Measurements from ENCODE around the gene PHF12. TPM values are rescaled to one million over a fixed set of nuclear protein-coding genes. Genes with fewer than 3 reads are reported as not detected.

Gene PHF12
- polyA plus RNA-seq, 2 of the 4 experiments (the other 2 are of a cell fraction), result 25.3 to 29.9 TPM

- DNase-seq (ENCODE audit: low read depth in 1 of 2, low spot score in 1 of 2) (no peak), ATAC-seq (no peak), FAIRE-seq (no peak)
- H3K4me3 ChIP-seq, result no peak overlapping the region
- ChIA-PET CTCF (interaction anchor here (1.2 to 3.2 kb wide), 4 partner anchors 27 to 149 kb away, joined by 3 to 11 read pairs (median 6); partner anchors contain the start of genes DHRS13 and TLCD1), POLR2A (no interaction called here)
- H3K4me2 ChIP-seq, result no peak overlapping the region
- WGBS (ENCODE audit: missing lambda C conversion rate), result 59% methylated on average over 1 of the region's 1 CpG
- TF ChIP-seq TFCP2L1 (CRISPR knock-in tag; IDR thresholded peaks at IDR 0.05) (no peak), MAX (IDR thresholded peaks at IDR 0.05) (no peak), BCL3 (IDR thresholded peaks at IDR 0.05) (no peak), HOXB13 (CRISPR knock-in tag; IDR thresholded peaks at IDR 0.05; ENCODE audit: low read depth) (no peak), ESRRA (IDR thresholded peaks at IDR 0.05; ENCODE audit: borderline replicate concordance, low read length) (no peak), EP300 (IDR thresholded peaks at IDR 0.05) (no peak), CBX8 (IDR thresholded peaks at IDR 0.05) (no peak), POLR2A (IDR thresholded peaks at IDR 0.05; ENCODE audit: low read length) (no peak), MAZ (IDR thresholded peaks at IDR 0.05; ENCODE audit: borderline replicate concordance, low read depth, low read length) (no peak), FOSL2 (IDR thresholded peaks at IDR 0.05) (no peak), FOSL2 (CRISPR knock-in tag; IDR thresholded peaks at IDR 0.05) (no peak), NFE2L2 (conservative IDR thresholded peaks at IDR 0.05; ENCODE audit: low read length) (no peak), NPAS2 (CRISPR knock-in tag; IDR thresholded peaks at IDR 0.05; ENCODE audit: borderline replicate concordance) (no peak), ZSCAN20 (CRISPR knock-in tag; IDR thresholded peaks at IDR 0.05) (no peak), CTCF (IDR thresholded peaks at IDR 0.05) (no peak), HEYL (CRISPR knock-in tag; IDR thresholded peaks at IDR 0.05) (no peak), ZC3H11A (IDR thresholded peaks at IDR 0.05) (no peak), TP53 (CRISPR knock-in tag; IDR thresholded peaks at IDR 0.05) (no peak)
- H3K27ac ChIP-seq, result no peak overlapping the region
- no peaks in the 10 kb centered on the region for H3K9me3 ChIP-seq
- H3K4me1 ChIP-seq, result no peaks in the 10 kb centered on the region
Observed at GRCh38 chr17:28875848-28876550, 75.3 kb downstream of the PHF12 start.

GRCh38 chr17:28874750-28875149, 76.6 kb downstream of the PHF12 start:
- no peak for ATAC-seq
- no peak overlapping the region for H3K4me2 ChIP-seq
- no peak overlapping the region for H3K27ac ChIP-seq
- H3K9me3 ChIP-seq, result no peaks in the 10 kb centered on the region
- DNase-seq (ENCODE audit: low read depth in 1 of 2, low spot score in 1 of 2), result no peak
- ChIA-PET POLR2A (no interaction called here), CTCF (interaction anchor here (1.0 to 3.2 kb wide), 8 partner anchors 9 to 148 kb away, joined by 3 to 11 read pairs (median 4); partner anchors contain the start of genes DHRS13 and TLCD1)
- TF ChIP-seq EP300 (IDR thresholded peaks at IDR 0.05), result no peak
- no peak for TF ChIP-seq MAFK (IDR thresholded peaks at IDR 0.05; ENCODE audit: partially characterized antibody)
- TF ChIP-seq NR3C1 (IDR thresholded peaks at IDR 0.05), result no peak
- TF ChIP-seq ESRRA (IDR thresholded peaks at IDR 0.05; ENCODE audit: borderline replicate concordance, low read length), result no peak
- TF ChIP-seq GATA3 (IDR thresholded peaks at IDR 0.05; ENCODE audit: borderline replicate concordance), result no peak
- TF ChIP-seq NFE2L2 (conservative IDR thresholded peaks at IDR 0.05; ENCODE audit: low read length), result no peak
- TF ChIP-seq FOXS1 (CRISPR knock-in tag; IDR thresholded peaks at IDR 0.05), result no peak
- TF ChIP-seq RARB (CRISPR knock-in tag; IDR thresholded peaks at IDR 0.05), result no peak
- TF ChIP-seq HOXA7 (CRISPR knock-in tag; IDR thresholded peaks at IDR 0.05), result no peak
- no peak for TF ChIP-seq ZC3H11A (IDR thresholded peaks at IDR 0.05)
- TF ChIP-seq JUN (IDR thresholded peaks at IDR 0.05), result no peak
- TF ChIP-seq HDAC2 (IDR thresholded peaks at IDR 0.05), result no peak
- no peak for TF ChIP-seq HOXB5 (CRISPR knock-in tag; IDR thresholded peaks at IDR 0.05)
- no peak for TF ChIP-seq CBX8 (IDR thresholded peaks at IDR 0.05)
- no peak for TF ChIP-seq KDM1A (IDR thresholded peaks at IDR 0.05; ENCODE audit: low read depth)
- TF ChIP-seq HES2 (IDR thresholded peaks at IDR 0.05), result no peak
- TF ChIP-seq CBX2 (IDR thresholded peaks at IDR 0.05; ENCODE audit: borderline replicate concordance, low read depth), result no peak
- TF ChIP-seq CEBPB (IDR thresholded peaks at IDR 0.05), result no peak
- no peak for FAIRE-seq
- H3K4me3 ChIP-seq, result no peak overlapping the region
- WGBS (ENCODE audit: missing lambda C conversion rate), result 94% methylated on average over 3 of the region's 3 CpGs
- H3K4me1 ChIP-seq, result no peaks in the 10 kb centered on the region

Measured in A549 (cell line).